CD14-positive monocyte (primary cell): ENCODE data around the gene SERPINA9. TPM values are rescaled to one million over a fixed set of nuclear protein-coding genes. Genes with fewer than 3 reads are reported as not detected.

ENCODE experiments used
- DNase-seq, 3 donors: peaks; one replicate each; pipeline ENCODE4 v3.0.0-alpha.2; 2011 to 2022
- H2AFZ ChIP-seq: 2 replicates; pipeline ENCODE4 v1.6.0; 2012; ENCODE audit warnings: mild to moderate bottlenecking, low read depth, low read length, inconsistent platforms; ENCODE audit not compliant: insufficient read depth, poor library complexity, severe bottlenecking
- H3K27ac ChIP-seq, 2 donors: 1 replicate in 1 of 2; 2 replicates in 1 of 2; pipeline ENCODE4 v1.5.1; 2012 to 2013; ENCODE audit warnings: low read length in 2 of 2, control low read depth in 1 of 2, inconsistent platforms in 1 of 2, low read depth in 1 of 2, mild to moderate bottlenecking in 1 of 2
- H3K27me3 ChIP-seq, 2 donors: one replicate each; pipeline versions ENCODE4 v1.6.0 to v1.6.1; 2011 to 2013; ENCODE audit warnings: low read length in 2 of 2; ENCODE audit not compliant: control insufficient read depth in 2 of 2, insufficient read depth in 2 of 2
- H3K36me3 ChIP-seq, 2 donors: replicated peaks in 1 of 2; 1 replicate in 1 of 2; 2 replicates in 1 of 2; pipeline versions ENCODE4 v1.5.1 to v1.6.1; 2012 to 2013; ENCODE audit warnings: low read length in 2 of 2, control low read depth in 1 of 2, inconsistent platforms in 1 of 2, mild to moderate bottlenecking in 1 of 2; ENCODE audit not compliant: insufficient read depth in 2 of 2, control insufficient read depth in 1 of 2
- H3K4me1 ChIP-seq, 2 donors: 1 replicate in 1 of 2; 2 replicates in 1 of 2; pipeline versions ENCODE4 v1.5.1 to v1.6.1; 2012 to 2013; ENCODE audit warnings: low read length in 2 of 2, control low read depth in 1 of 2, inconsistent platforms in 1 of 2, mild to moderate bottlenecking in 1 of 2, moderate library complexity in 1 of 2; ENCODE audit not compliant: insufficient read depth in 2 of 2, control insufficient read depth in 1 of 2
- H3K4me2 ChIP-seq: replicated peaks from 2 replicates; pipeline ENCODE3; 2012; ENCODE audit warnings: low read length, moderate library complexity, mild to moderate bottlenecking; ENCODE audit not compliant: poor library complexity, severe bottlenecking; ENCODE audit errors: extremely low read depth
- H3K4me3 ChIP-seq, 3 experiments: fragments of 200-600 bp in 1 of 3; sonication (generic) in 1 of 3; replicated peaks in 1 of 3; 1 replicate in 2 of 3; 2 replicates in 1 of 3; pipeline ENCODE4 v1.5.1; 2011 to 2013; ENCODE audit warnings: low read length in 3 of 3, mild to moderate bottlenecking in 3 of 3, control low read depth in 2 of 3, low read depth in 2 of 3, inconsistent platforms in 1 of 3, moderate library complexity in 1 of 3
- H3K79me2 ChIP-seq: 2 replicates; pipeline ENCODE4 v1.6.0; 2012; ENCODE audit warnings: mild to moderate bottlenecking, control low read depth, inconsistent platforms, low read length, moderate library complexity; ENCODE audit not compliant: insufficient read depth
- H3K9ac ChIP-seq: 2 replicates; pipeline ENCODE4 v1.6.0; 2017; ENCODE audit warnings: low read length, mild to moderate bottlenecking; ENCODE audit not compliant: insufficient read depth, poor library complexity, severe bottlenecking
- H3K9me3 ChIP-seq, 2 donors: replicated peaks in 1 of 2; 1 replicate in 1 of 2; 2 replicates in 1 of 2; pipeline versions ENCODE4 v1.5.1 to v1.6.1; 2012 to 2013; ENCODE audit warnings: low read length in 2 of 2, control low read depth in 1 of 2; ENCODE audit not compliant: control insufficient read depth in 1 of 2, insufficient read depth in 1 of 2
- H4K20me1 ChIP-seq: 2 replicates; pipeline ENCODE4 v1.6.0; 2012; ENCODE audit warnings: mild to moderate bottlenecking, low read length, control low read depth, moderate library complexity; ENCODE audit not compliant: insufficient read depth
- H3K27ac Mint-ChIP-seq, 7 donors: one replicate each; pipeline ENCODE4 v1.8.0; 2020; ENCODE audit warnings: mild to moderate bottlenecking in 7 of 7, mixed read lengths in 7 of 7, moderate library complexity in 6 of 7, inconsistent platforms in 2 of 7
- H3K27me3 Mint-ChIP-seq, 3 donors: one replicate each; pipeline ENCODE4 v1.8.0; 2021 to 2022; ENCODE audit warnings: low read depth in 3 of 3, mild to moderate bottlenecking in 3 of 3, mixed read lengths in 3 of 3, moderate library complexity in 3 of 3, inconsistent platforms in 1 of 3
- H3K36me3 Mint-ChIP-seq, 2 donors: one replicate each; pipeline ENCODE4 v1.8.0; 2020; ENCODE audit warnings: mixed read lengths in 2 of 2, inconsistent platforms in 1 of 2, mild to moderate bottlenecking in 1 of 2
- H3K4me1 Mint-ChIP-seq: one replicate; pipeline ENCODE4 v1.8.0; 2020; ENCODE audit warnings: mild to moderate bottlenecking, mixed read lengths
- H3K4me3 Mint-ChIP-seq, 2 donors: one replicate each; pipeline ENCODE4 v1.8.0; 2020; ENCODE audit warnings: mild to moderate bottlenecking in 2 of 2, mixed read lengths in 2 of 2, moderate library complexity in 1 of 2
- H3K9me3 Mint-ChIP-seq, 7 donors: one replicate each; pipeline ENCODE4 v1.8.0; 2020 to 2022; ENCODE audit warnings: mixed read lengths in 7 of 7, mild to moderate bottlenecking in 6 of 7, moderate library complexity in 6 of 7, inconsistent platforms in 2 of 7
- WGBS: methylation state at CpG from one replicate; pipeline ENCODE4 v1.1.5; 2013; ENCODE audit warnings: missing lambda C conversion rate; ENCODE audit not compliant: insufficient coverage; 5-methylcytosine and 5-hydroxymethylcytosine counted together
- intact Hi-C, 2 donors: fragments of 100-400 bp; cut with micrococcal nuclease; formaldehyde crosslinking; loops; one replicate each; pipeline versions ENCODE4 v1.15.0 to v1.15.1; 2023
- polyA plus RNA-seq, 3 donors: library from polyadenylated mRNA; depleted of rRNA in 1 of 3; unstranded in 2 of 3; stranded (reverse) in 1 of 3; fragments of 300-500 nt in 2 of 3; fragments of >200 nt in 1 of 3; fragmentation: Illumina TruSeq in 2 of 3; gene quantifications; 1 replicate in 2 of 3; 2 replicates in 1 of 3; pipeline ENCODE4 v1.2.3, GENCODE V29; 2012 to 2021
- TF ChIP-seq, protein P1 (sequence below): fragments of 200-600 bp; IDR thresholded peaks from one replicate; pipeline ENCODE4 v1.8.0; 2022; ENCODE audit warnings: antibody characterized with exemption, mild to moderate bottlenecking

Gene SERPINA9
- polyA plus RNA-seq, 3 donors, result not detected

DNA sequence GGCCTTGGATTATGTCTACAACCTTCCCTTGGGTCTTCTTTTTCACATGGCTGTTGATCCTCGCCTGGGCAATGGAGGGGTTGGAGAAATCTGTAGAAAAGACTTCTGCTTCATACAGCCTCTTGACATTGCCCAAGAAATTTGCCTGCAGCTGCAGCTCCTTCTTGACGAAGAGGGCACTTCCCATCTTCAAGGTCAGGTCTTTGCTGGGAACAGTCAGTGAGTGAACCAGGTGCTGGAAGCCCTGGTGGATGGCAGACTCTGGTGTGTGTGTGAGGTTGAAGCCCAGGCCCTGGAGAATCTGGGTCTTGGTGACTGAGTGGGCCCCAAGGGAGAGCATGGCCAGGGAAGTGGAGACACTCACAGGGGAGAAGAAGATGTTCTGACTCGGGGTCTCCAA lies 6.7 kb downstream of the SERPINA9 start:
- no peaks in the 10 kb centered on the region for H3K36me3 Mint-ChIP-seq
- intact Hi-C loops, result no loop called here
- Histone ChIP-seq H2AFZ (no peak overlapping the region), H3K36me3 (no peaks in the 10 kb centered on the region), H3K9ac (no peak overlapping the region), H3K4me2 (no peak overlapping the region), H3K27me3 (no peaks in the 10 kb centered on the region), H3K27ac (no peak overlapping the region), H3K9me3 (peaks cover 11 to 14% of the 10 kb centered on the region in 2 donors), H3K4me1 (peaks cover 3 to 7% of the 10 kb centered on the region in 2 donors), H3K4me3 (no peak overlapping the region), H4K20me1 (no peaks in the 10 kb centered on the region), H3K79me2 (no peaks in the 10 kb centered on the region)
- no peak overlapping the region for H3K4me3 Mint-ChIP-seq
- peaks cover 5% of the 10 kb centered on the region for H3K4me1 Mint-ChIP-seq
- peaks cover 8 to 27% (median 14%) of the 10 kb centered on the region in 7 donors for H3K9me3 Mint-ChIP-seq
- H3K27me3 Mint-ChIP-seq, result peaks cover 5 to 9% (median 8%) of the 10 kb centered on the region in 3 donors
- no peak overlapping the region for H3K27ac Mint-ChIP-seq
- DNase-seq, result no peak
- TF ChIP-seq, protein P1, sequence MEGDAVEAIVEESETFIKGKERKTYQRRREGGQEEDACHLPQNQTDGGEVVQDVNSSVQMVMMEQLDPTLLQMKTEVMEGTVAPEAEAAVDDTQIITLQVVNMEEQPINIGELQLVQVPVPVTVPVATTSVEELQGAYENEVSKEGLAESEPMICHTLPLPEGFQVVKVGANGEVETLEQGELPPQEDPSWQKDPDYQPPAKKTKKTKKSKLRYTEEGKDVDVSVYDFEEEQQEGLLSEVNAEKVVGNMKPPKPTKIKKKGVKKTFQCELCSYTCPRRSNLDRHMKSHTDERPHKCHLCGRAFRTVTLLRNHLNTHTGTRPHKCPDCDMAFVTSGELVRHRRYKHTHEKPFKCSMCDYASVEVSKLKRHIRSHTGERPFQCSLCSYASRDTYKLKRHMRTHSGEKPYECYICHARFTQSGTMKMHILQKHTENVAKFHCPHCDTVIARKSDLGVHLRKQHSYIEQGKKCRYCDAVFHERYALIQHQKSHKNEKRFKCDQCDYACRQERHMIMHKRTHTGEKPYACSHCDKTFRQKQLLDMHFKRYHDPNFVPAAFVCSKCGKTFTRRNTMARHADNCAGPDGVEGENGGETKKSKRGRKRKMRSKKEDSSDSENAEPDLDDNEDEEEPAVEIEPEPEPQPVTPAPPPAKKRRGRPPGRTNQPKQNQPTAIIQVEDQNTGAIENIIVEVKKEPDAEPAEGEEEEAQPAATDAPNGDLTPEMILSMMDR, result no peak
- 100% methylated on average over 2 of the region's 3 CpGs for WGBS

DNA sequence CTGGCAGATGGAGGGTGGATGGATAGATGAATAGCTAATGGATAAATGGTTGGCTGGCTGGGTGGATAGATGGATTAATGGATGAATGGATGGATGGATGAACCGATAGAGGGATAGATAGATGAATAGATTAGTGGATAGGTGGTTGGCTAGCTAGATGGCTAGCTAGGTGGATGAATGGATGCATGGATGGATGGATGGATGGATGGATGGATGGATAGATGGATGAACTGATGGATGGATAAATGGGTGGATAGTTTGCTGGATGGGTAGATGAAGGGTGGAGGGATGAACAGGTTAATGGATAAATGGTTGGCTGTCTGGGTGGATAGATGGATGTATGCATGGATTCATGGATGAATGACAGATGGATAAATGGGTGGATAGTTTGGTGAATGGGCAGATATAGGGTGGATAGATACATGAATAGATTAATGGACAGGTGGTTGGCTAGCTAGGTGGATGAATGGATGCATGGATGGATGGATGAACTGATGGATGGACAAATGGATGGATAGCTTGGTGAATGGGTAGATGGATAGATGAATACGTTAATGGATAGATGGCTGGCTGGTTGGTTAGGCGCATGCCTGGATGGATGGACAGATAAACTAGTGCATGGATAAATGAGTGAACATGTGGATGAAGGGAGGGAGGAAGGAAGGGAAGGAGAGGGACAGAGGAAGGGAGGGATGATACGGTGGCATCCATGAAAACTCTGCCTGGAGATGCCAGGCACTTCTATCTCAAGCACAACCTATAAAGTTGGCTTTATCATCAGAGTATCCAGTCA lies 8.1 kb downstream of the SERPINA9 start:
- DNase-seq, result no peak
- Histone ChIP-seq H3K27me3 (no peaks in the 10 kb centered on the region), H3K4me2 (no peak overlapping the region), H3K79me2 (no peaks in the 10 kb centered on the region), H4K20me1 (no peaks in the 10 kb centered on the region), H2AFZ (no peak overlapping the region), H3K9ac (no peak overlapping the region), H3K9me3 (peaks cover 13 to 16% of the 10 kb centered on the region in 2 donors), H3K4me3 (no peak overlapping the region), H3K4me1 (no peaks in the 10 kb centered on the region), H3K36me3 (no peaks in the 10 kb centered on the region), H3K27ac (no peak overlapping the region)
- no peak overlapping the region for H3K27ac Mint-ChIP-seq
- intact Hi-C loops, result no loop called here
- 91% methylated on average over 3 of the region's 4 CpGs for WGBS
- TF ChIP-seq, protein P1, result no peak
- H3K9me3 Mint-ChIP-seq, result peaks cover 10 to 33% (median 16%) of the 10 kb centered on the region in 7 donors
- no peaks in the 10 kb centered on the region for H3K36me3 Mint-ChIP-seq
- peaks cover 8 to 9% (median 9%) of the 10 kb centered on the region in 3 donors for H3K27me3 Mint-ChIP-seq
- no peak overlapping the region for H3K4me3 Mint-ChIP-seq
- H3K4me1 Mint-ChIP-seq, result no peaks in the 10 kb centered on the region
